ENCODE results near the gene FAS. TPM values are rescaled to one million over a fixed set of nuclear protein-coding genes. Genes with fewer than 3 reads are reported as not detected.
A peak's percentile ranks its signal among the peaks of the same experiment; 100 is the strongest.

The FAS gene
- total and polyA plus RNA-seq, 9 of the 15 experiments (the other 6 are each of a cell fraction or from before 2014, with no cell fraction given): 0.08 to 0.62 (median 0.37) TPM

GRCh38 chr10:88952647-88953111, 37.9 kb upstream of the FAS start, which contains the start of gene ACTA2 (continued):
- TF ChIP-seq NKRF (IDR thresholded peaks at IDR 0.05; ENCODE audit: borderline replicate concordance) (no peak), WHSC1 (IDR thresholded peaks at IDR 0.05; ENCODE audit: low read length) (no peak), ZNF165 (CRISPR knock-in tag; IDR thresholded peaks at IDR 0.05; ENCODE audit: borderline replicate concordance) (no peak), NR4A1 (CRISPR knock-in tag; IDR thresholded peaks at IDR 0.05) (no peak), NR4A1 (tag; IDR thresholded peaks at IDR 0.05) (no peak), CBX1 (IDR thresholded peaks at IDR 0.05; ENCODE audit: low read depth) (no peak), ELF4 (CRISPR knock-in tag; IDR thresholded peaks at IDR 0.05) (no peak), CC2D1A (IDR thresholded peaks at IDR 0.05) (no peak), MECOM (CRISPR knock-in tag; IDR thresholded peaks at IDR 0.05) (no peak), LARP7 (IDR thresholded peaks at IDR 0.05) (no peak)

DNA sequence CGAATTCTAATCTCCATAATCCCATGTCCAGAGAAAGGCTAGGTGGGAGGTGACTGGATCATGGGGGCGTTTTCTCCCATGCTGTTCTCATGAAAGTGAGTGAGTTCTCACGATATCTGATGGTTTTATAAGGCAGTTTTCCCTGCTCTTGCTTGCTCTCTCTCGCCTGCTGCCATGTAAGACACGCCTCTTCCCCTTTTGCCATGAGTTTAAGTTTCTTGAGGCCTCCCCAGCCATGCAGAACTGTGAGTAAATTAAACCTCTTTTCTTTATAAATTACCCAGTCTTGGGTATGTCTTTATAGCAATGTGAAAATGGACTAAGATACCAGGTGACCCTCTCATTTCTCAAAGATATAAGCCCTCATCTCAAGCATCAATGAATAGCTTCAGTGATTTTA, 36.9 kb upstream of the FAS start:
- ChIA-PET CTCF (ENCODE audit: low intra/inter-chr PET ratio) (no interaction called here), POLR2A (no interaction called here)
- H3K4me3 ChIP-seq: no peak overlapping the region
- H3K4me2 ChIP-seq (ENCODE audit: insufficient read depth, low read length): no peak overlapping the region
- no peak overlapping the region for H2AFZ ChIP-seq (ENCODE audit: low read depth, low read length)
- H4K20me1 ChIP-seq (replicated peaks; ENCODE audit: control insufficient read depth, insufficient read depth, low read length): no peaks in the 10 kb centered on the region
- FAIRE-seq (no peak), DNase-seq (ENCODE audit: extremely low read depth in 1 of 4, low spot score in 3 of 4) (no peak), ATAC-seq (no peak)
- BruUV-seq (replicated peaks): no TSS peak
- H3K27ac ChIP-seq (ENCODE audit: extremely low read depth, low read depth, low read length): no peak overlapping the region
- H3K4me1 ChIP-seq (replicated peaks in 1 of 2; ENCODE audit: control insufficient read depth in 2 of 2, insufficient read depth in 2 of 2, low read length in 2 of 2): no peaks in the 10 kb centered on the region
- H3K9me3 ChIP-seq (replicated peaks; ENCODE audit: control insufficient read depth, insufficient read depth, low read depth, low read length): no peaks in the 10 kb centered on the region
- intact Hi-C loops (cut with micrococcal nuclease) (no loop called here), in situ Hi-C loops (cut with MboI) (no loop called here)
- WGBS (ENCODE audit: insufficient coverage, low coverage, missing lambda C conversion rate): 0% methylated on average over 5 of the region's 5 CpGs
- no peaks in the 10 kb centered on the region for H3K36me3 ChIP-seq (ENCODE audit: control insufficient read depth, insufficient read depth, low read length)
- H3K79me2 ChIP-seq (ENCODE audit: control insufficient read depth, insufficient read depth, low read length): no peaks in the 10 kb centered on the region
- H3K9ac ChIP-seq (ENCODE audit: insufficient read depth in 1 of 2, low read depth in 2 of 2, low read length in 2 of 2): no peak overlapping the region
- no peaks in the 10 kb centered on the region for H3K9me1 ChIP-seq (ENCODE audit: control insufficient read depth, insufficient read depth, low read length)
- no peaks in the 10 kb centered on the region for H3K27me3 ChIP-seq (ENCODE audit: control insufficient read depth in 2 of 2, insufficient read depth in 2 of 2, low read length in 2 of 2)
- TF ChIP-seq CHCHD3 (CRISPR knock-in tag; IDR thresholded peaks at IDR 0.05) (no peak), ZNF436 (CRISPR knock-in tag; IDR thresholded peaks at IDR 0.05) (no peak), SPI1 (IDR thresholded peaks at IDR 0.05; ENCODE audit: borderline replicate concordance, low read depth, low read length) (peak; percentile 50; the same call in 1 of the 2 replicates), NFE2L1 (tag; IDR thresholded peaks at IDR 0.05; ENCODE audit: borderline replicate concordance, low read depth) (no peak), L3MBTL2 (IDR thresholded peaks at IDR 0.05) (peak; percentile 31; the same call in 1 of the 2 replicates), ZNF583 (CRISPR knock-in tag; IDR thresholded peaks at IDR 0.05) (no peak), OTX1 (CRISPR knock-in tag; IDR thresholded peaks at IDR 0.05) (no peak), ZNF778 (CRISPR knock-in tag; IDR thresholded peaks at IDR 0.05) (no peak)
- TF ChIP-seq, protein P1, sequence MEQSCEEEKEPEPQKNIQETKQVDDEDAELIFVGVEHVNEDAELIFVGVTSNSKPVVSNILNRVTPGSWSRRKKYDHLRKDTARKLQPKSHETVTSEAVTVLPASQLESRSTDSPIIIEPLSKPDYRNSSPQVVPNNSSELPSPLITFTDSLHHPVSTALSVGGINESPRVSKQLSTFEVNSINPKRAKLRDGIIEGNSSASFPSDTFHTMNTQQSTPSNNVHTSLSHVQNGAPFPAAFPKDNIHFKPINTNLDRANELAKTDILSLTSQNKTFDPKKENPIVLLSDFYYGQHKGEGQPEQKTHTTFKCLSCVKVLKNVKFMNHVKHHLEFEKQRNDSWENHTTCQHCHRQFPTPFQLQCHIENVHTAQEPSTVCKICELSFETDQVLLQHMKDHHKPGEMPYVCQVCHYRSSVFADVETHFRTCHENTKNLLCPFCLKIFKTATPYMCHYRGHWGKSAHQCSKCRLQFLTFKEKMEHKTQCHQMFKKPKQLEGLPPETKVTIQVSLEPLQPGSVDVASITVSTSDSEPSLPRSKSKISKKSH (CRISPR knock-in tag; IDR thresholded peaks at IDR 0.05): no peak

Measured in K562 (cell line).